ENCODE data around the gene PLA2G2D.

The PLA2G2D gene

GRCh38 chr1:20102875-20103274, 16.5 kb downstream of the PLA2G2D start:
- no peak for TF ChIP-seq CTCF (conservative IDR thresholded peaks at IDR 0.05)
- peak overlapping the region; percentile 82; the same call in 1 of the 2 replicates for H3K27ac ChIP-seq

GRCh38 chr1:20100632-20101355, 18.5 kb downstream of the PLA2G2D start:
- H3K27ac ChIP-seq = peak overlapping the region; percentile 82; the same call in 1 of the 2 replicates
- TF ChIP-seq CTCF (conservative IDR thresholded peaks at IDR 0.05) = peak; percentile 90

- H3K27ac ChIP-seq = no peak overlapping the region
- no peak for TF ChIP-seq CTCF (conservative IDR thresholded peaks at IDR 0.05)
Measured at GRCh38 chr1:20099533-20099932, 19.8 kb downstream of the PLA2G2D start.

- no peak overlapping the region for H3K27ac ChIP-seq
- no peak for TF ChIP-seq CTCF (conservative IDR thresholded peaks at IDR 0.05)
Measured at GRCh38 chr1:20096840-20097447, 22.4 kb downstream of the PLA2G2D start.

GRCh38 chr1:20095564-20096434, 23.5 kb downstream of the PLA2G2D start:
- no peak overlapping the region for H3K27ac ChIP-seq
- no peak for TF ChIP-seq CTCF (conservative IDR thresholded peaks at IDR 0.05)

GRCh38 chr1:20093940-20094391, 25.4 kb downstream of the PLA2G2D start:
- no peak overlapping the region for H3K27ac ChIP-seq
- no peak for TF ChIP-seq CTCF (conservative IDR thresholded peaks at IDR 0.05)

- TF ChIP-seq CTCF (conservative IDR thresholded peaks at IDR 0.05) = no peak
- no peak overlapping the region for H3K27ac ChIP-seq
Measured at GRCh38 chr1:20093303-20093702, 26.0 kb downstream of the PLA2G2D start.
